SK-N-SH (cell line): ENCODE results near the gene PNO1.

Source experiments
- CTCF ChIP-seq: fragments of 200-600 bp; sonication (generic); IDR thresholded peaks from 2 replicates; pipeline ENCODE4 v1.6.1; 2017; ENCODE audit warnings: antibody characterized with exemption, mild to moderate bottlenecking, moderate library complexity
- EP300 ChIP-seq, 2 experiments: IDR thresholded peaks; 2 replicates each; pipeline versions ENCODE4 v1.4.0 to v1.6.1; 2012; ENCODE audit warnings: borderline replicate concordance in 1 of 2, low read depth in 1 of 2, low read length in 1 of 2
- TCF12 ChIP-seq: IDR thresholded peaks from 2 replicates; pipeline ENCODE4 v1.4.0; 2012

- TF ChIP-seq TCF12 (0 out of 2 replicates have a peak, but pooled peaks have one; percentile 13), CTCF (no peak), EP300 (IDR thresholded peaks at IDR 0.05; ENCODE audit: borderline replicate concordance in 1 of 2, low read depth in 1 of 2, low read length in 1 of 2) (no peak)
These were observed at the start of gene PNO1 for GRCh38 chr2:68157402-68158133.
